Activated naive CD8-positive, alpha-beta T cell treated with anti-CD3 and anti-CD28 coated beads for 36 hours (primary cell): ENCODE measurements around the gene FEV. TPM values are rescaled to one million over a fixed set of nuclear protein-coding genes. Genes with fewer than 3 reads are reported as not detected.

Experiments
- DNase-seq: peaks from one replicate; pipeline ENCODE4 v3.0.0; 2021
- H3K27ac Mint-ChIP-seq: one replicate; pipeline ENCODE4 v1.8.0; 2022; ENCODE audit warnings: mild to moderate bottlenecking, moderate library complexity, mixed read lengths
- H3K27me3 Mint-ChIP-seq: one replicate; pipeline ENCODE4 v1.8.0; 2022; ENCODE audit warnings: mild to moderate bottlenecking, mixed read lengths
- H3K36me3 Mint-ChIP-seq: one replicate; pipeline ENCODE4 v1.8.0; 2021; ENCODE audit warnings: mild to moderate bottlenecking, mixed read lengths
- H3K4me1 Mint-ChIP-seq: one replicate; pipeline ENCODE4 v1.8.0; 2021; ENCODE audit warnings: mixed read lengths
- H3K4me3 Mint-ChIP-seq: one replicate; pipeline ENCODE4 v1.8.0; 2022; ENCODE audit warnings: mild to moderate bottlenecking, moderate library complexity, mixed read lengths
- H3K9me3 Mint-ChIP-seq: one replicate; pipeline ENCODE4 v1.8.0; 2022; ENCODE audit warnings: mixed read lengths
- total RNA-seq, 2 experiments: library from RNA; stranded (reverse); gene quantifications; one replicate each; pipeline ENCODE4 v1.2.3, GENCODE V29; 2021

Gene FEV
- total RNA-seq, 2 experiments from 2014 or later = not detected

DNA sequence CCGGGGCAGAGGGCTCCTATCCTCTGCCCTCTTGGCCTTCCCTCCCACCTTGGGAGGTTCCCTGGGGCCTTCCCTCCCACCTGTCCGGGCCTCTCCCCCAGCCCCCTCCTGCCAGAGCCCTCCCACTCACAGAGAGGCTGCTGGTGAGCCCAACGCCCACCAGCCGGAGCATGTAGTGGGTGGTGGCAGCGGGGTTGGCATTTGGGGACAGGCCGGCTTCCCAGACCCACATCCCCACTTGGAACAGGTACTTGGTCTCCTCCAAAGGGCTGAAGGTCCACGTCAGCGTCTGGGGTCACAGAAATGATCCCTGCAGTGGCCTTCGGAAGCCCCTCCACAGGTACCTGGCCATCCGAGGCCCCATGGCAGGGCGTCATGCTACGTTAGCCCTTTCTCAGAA is 37.1 kb upstream of the FEV start:
- H3K9me3 Mint-ChIP-seq = no peaks in the 10 kb centered on the region
- H3K27me3 Mint-ChIP-seq = no peaks in the 10 kb centered on the region
- no peak for DNase-seq
- H3K4me3 Mint-ChIP-seq = no peak overlapping the region
- H3K27ac Mint-ChIP-seq = no peak overlapping the region
- no peaks in the 10 kb centered on the region for H3K4me1 Mint-ChIP-seq
- no peaks in the 10 kb centered on the region for H3K36me3 Mint-ChIP-seq

DNA sequence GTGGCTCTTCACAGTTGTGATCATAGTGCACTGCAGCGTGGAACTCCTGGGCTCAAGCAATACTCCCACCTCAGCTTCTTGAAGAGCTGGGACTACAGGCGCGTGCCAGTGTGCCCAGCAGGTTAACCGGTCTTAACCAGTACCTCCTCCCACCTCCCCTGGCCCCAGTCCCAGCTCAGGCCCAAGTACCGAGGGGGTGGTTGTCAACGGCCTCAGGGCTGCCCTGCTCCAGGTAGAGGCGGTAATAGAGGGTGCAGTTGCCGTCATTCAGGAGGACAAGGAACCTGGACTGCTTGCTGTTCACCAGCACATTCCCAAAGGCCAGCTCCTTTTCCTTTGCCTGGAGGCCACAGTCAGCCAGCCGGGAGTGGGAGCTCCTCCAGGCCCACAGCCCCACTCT is 36.6 kb upstream of the FEV start:
- Mint-ChIP-seq H3K4me3 (no peak overlapping the region), H3K36me3 (no peaks in the 10 kb centered on the region), H3K27me3 (no peaks in the 10 kb centered on the region), H3K9me3 (no peaks in the 10 kb centered on the region), H3K4me1 (no peaks in the 10 kb centered on the region), H3K27ac (no peak overlapping the region)
- no peak for DNase-seq

DNA sequence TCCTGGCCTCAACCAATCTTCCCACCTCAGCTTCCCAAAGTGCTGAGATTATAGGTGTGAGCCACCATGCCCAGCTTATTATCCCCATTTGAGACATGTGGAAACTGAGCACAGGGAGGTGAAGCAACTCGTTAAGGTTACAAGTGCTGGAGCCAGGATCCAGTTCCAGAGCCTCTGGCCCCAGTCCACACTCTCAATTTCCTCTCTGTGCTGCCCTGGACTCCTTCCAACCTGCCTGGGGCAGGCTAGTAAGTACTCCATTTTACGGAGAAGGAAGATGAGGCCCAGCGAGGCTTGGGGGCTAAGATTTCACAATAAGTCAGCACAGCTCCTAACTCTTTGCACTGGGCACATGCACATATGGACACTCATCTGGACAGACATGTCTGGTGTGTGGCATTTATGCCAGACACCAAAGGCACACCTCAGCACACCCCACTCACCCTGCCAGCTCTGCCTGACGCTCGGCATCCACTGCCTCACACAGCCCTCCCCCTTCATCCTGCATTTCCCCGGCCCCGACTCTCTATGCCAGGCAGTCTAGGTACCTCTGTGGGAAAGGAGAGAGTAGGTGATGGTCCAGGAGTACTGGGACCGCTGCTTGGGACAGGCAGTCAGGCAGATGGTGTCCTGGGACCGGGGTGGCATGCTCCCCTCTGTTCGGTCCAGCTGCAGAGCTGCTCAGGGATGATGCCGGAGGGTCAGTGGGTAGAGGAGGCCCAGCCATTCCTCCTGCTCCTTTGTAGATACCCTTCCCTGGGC is 35.8 kb upstream of the FEV start:
- Mint-ChIP-seq H3K9me3 (no peaks in the 10 kb centered on the region), H3K27me3 (no peaks in the 10 kb centered on the region), H3K4me3 (no peak overlapping the region), H3K36me3 (no peaks in the 10 kb centered on the region), H3K4me1 (no peaks in the 10 kb centered on the region), H3K27ac (no peak overlapping the region)
- DNase-seq = no peak

DNA sequence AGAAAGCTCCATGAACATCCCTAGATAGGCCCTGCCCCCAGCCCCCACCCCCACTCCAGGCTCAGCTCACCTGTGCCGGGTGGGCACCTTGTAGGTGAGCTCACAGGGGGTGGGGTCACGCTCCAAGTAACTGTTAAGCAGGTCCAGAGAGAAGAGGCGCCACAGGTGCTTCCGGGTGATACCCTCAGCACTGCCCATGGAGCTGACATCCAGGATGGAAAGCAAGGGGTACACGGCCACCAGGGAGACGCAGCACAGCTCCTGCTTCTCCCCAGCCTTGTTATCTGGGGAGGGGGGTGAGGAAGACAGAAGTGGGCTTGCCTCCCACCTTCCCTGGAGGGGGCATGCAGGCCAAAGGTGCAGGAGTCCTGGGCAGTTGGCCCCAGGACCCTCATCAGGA is 34.5 kb upstream of the FEV start:
- Mint-ChIP-seq H3K4me1 (no peaks in the 10 kb centered on the region), H3K9me3 (no peaks in the 10 kb centered on the region), H3K36me3 (no peaks in the 10 kb centered on the region), H3K27me3 (peaks cover 3% of the 10 kb centered on the region), H3K27ac (no peak overlapping the region), H3K4me3 (no peak overlapping the region)
- no peak for DNase-seq

DNA sequence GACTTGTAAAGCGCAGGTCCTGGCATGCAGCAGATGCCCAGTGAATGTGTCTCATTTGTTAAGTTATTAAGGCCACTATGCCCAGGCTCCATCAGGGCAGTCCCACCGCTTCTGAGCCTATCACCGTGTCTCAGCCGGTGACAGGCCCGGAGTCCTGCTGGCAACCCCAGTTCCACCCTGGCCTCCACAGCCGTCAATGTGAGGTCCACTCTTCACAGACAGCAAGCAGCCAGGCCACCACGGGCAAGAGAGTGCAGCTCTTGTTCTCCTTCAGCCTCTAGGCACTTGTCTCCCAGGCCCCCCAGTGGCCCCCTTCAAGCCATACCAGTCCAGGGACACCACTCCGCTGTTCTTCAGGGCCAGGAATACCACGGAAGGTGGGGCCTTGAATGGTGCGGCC is 33.7 kb upstream of the FEV start:
- no peak overlapping the region for H3K27ac Mint-ChIP-seq

DNA sequence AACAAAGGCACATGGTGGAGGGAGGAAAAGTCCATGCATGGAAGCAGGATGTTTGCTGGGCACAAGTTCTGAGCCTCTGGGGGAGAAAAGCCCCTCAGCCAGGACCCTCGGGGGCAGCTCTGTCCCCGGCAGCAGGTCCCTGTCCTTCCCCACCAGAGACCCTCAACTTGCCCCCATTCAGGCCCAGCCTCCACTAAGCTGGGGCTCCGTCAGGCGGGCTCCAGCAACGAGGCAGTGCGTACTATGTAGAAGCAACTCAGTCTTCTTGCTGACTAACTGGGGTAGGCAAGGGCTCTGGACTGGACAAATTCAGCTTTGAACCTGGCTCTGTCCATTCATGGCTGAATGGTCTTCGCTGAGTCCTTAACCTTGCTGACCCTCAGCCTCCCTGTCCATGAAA is 33.3 kb upstream of the FEV start:
- no peaks in the 10 kb centered on the region for H3K4me1 Mint-ChIP-seq
- peaks cover 10% of the 10 kb centered on the region for H3K27me3 Mint-ChIP-seq
- DNase-seq = no peak
- no peaks in the 10 kb centered on the region for H3K9me3 Mint-ChIP-seq
- no peak overlapping the region for H3K4me3 Mint-ChIP-seq
- H3K27ac Mint-ChIP-seq = no peak overlapping the region
- H3K36me3 Mint-ChIP-seq = no peaks in the 10 kb centered on the region

More for the DNA sequence above, 33.7 kb upstream of the FEV start:
- Mint-ChIP-seq H3K27me3 (peaks cover 7% of the 10 kb centered on the region), H3K4me3 (no peak overlapping the region), H3K4me1 (no peaks in the 10 kb centered on the region), H3K9me3 (no peaks in the 10 kb centered on the region), H3K36me3 (no peaks in the 10 kb centered on the region)
- no peak for DNase-seq

DNA sequence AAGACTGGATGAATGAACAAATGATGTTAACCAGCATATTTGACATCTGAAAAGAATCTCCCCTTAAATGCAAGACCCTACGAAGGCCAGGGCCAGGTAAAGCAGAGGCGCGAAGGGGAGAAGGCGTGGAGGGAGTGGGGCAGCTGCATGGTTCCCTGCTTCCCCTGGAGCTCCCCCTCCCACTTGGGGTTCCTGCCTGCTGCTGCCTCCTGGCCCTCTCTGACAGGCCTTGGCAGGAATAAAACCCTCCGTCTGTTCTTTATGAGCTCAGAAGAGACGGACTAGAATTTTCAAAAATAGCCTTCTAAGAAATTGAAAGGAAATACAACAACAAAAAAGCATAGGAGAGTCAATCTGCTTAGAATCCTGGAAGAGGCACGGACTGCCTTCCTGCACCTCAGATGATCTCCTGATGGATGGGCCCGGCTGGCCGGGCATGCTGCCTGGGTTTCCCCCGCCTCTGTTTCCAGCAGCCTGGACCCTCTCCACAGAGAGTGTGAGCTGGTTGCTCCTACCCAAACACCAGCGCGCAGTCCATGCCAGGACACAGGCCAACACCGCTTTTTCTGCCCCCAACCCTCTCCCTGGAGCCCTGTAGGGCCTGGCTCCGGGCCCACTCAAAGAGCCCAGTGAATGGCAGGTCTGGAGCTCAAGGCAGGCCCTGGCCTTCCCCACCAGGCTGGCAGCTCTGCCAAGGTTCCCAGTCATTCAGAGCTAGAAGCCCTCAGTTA is 32.4 kb upstream of the FEV start:
- Mint-ChIP-seq H3K4me1 (no peaks in the 10 kb centered on the region), H3K9me3 (no peaks in the 10 kb centered on the region), H3K27me3 (peaks cover 12% of the 10 kb centered on the region), H3K27ac (no peak overlapping the region), H3K4me3 (no peak overlapping the region), H3K36me3 (no peaks in the 10 kb centered on the region)
- no peak for DNase-seq

DNA sequence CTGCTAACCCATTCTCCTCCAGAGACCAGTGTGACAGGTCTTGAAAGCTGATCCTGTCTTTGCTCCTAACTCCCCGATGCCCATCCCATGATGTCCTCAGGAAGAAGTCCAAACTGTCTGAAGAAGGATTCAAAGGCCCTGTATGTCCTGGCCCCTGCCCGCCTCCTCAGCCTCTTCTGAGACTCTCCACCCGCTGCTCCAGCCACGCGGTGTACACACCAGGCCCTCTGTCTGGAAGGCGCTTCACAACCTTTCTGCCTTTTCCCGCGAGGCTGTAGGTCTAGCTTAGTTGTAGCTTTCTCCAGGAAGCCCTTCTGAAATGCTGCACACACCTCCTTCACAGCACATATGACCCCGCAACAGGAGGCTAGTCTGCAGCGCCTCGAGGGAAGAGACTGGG is 31.7 kb upstream of the FEV start:
- no peaks in the 10 kb centered on the region for H3K4me1 Mint-ChIP-seq
- H3K36me3 Mint-ChIP-seq = no peaks in the 10 kb centered on the region
- H3K4me3 Mint-ChIP-seq = no peak overlapping the region
- DNase-seq = no peak
- H3K9me3 Mint-ChIP-seq = no peaks in the 10 kb centered on the region
- H3K27ac Mint-ChIP-seq = no peak overlapping the region
- peaks cover 12% of the 10 kb centered on the region for H3K27me3 Mint-ChIP-seq

DNA sequence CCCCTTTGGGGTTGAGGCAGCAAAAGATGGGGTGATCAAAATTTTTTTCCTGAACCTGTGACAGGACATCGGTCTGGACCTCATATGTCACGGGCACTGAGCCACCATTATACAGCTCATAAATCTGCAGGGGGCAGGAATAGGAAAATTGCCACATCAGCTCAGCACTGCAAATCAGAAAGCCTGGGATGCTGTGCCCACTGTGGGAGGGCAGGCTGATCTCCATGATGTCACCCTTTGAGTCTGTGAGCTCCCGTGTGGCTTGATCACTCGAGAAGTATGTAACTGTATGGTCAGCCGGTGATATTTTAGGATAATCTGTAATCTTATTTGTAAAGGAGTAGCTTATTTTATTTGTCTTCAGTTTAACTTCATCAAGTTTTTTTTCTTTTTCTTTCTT is 25.9 kb upstream of the FEV start:
- no peak overlapping the region for H3K27ac Mint-ChIP-seq
- H3K36me3 Mint-ChIP-seq = no peaks in the 10 kb centered on the region
- no peaks in the 10 kb centered on the region for H3K9me3 Mint-ChIP-seq
- no peak overlapping the region for H3K4me3 Mint-ChIP-seq
- H3K4me1 Mint-ChIP-seq = no peaks in the 10 kb centered on the region
- H3K27me3 Mint-ChIP-seq = peaks cover 36% of the 10 kb centered on the region
- DNase-seq = no peak

DNA sequence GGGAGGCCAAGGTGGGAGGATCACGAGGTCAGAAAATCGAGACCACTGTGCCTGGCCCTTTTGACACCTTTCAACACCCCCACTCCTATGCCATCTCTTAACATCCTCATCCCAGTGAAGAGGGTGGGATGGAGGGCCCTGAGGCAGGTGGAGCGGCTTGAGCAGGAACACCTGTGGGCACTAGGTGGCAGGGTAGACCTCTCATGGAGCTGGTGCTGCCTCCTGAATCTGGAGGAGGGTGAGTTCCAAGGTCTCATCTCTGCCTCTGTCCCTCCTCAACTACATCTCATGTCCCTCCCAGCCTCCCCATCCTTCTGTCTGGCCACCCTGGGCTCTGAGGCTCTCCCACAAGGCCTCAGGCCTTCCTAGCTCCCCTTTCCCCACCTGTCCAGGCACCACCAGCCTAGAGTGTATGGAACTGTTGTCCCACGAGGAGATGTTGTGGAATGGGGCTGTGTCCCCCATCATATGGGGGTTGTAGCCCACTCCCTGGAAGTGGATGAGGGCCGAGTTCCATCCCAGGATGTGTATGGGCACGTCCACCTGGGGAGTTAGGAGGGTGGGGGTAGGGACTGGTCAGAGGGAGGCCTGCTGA is 25.3 kb upstream of the FEV start:
- DNase-seq = no peak

DNA sequence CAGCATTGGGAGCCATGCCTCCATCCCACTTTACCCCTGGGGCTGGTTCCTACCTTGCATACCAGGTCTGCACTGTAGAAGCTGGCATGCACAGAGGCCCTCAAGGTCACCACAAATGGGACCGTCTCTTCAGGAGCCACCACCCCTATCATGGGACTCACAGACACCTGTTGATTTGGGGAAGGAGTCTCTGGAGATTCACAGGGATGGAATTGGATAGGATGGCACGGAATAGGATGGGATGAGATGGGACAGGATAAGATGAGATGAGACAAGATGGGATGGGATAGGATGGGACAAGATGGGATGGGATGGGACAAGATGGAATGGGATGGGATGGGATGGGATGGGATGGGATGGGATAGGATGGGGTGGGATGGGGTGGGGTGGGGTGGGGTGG is 24.3 kb upstream of the FEV start:
- H3K4me3 Mint-ChIP-seq = no peak overlapping the region
- H3K27me3 Mint-ChIP-seq = peaks cover 48% of the 10 kb centered on the region
- no peaks in the 10 kb centered on the region for H3K4me1 Mint-ChIP-seq
- no peaks in the 10 kb centered on the region for H3K9me3 Mint-ChIP-seq
- H3K36me3 Mint-ChIP-seq = no peaks in the 10 kb centered on the region
- H3K27ac Mint-ChIP-seq = no peak overlapping the region
- no peak for DNase-seq

More for the DNA sequence above, 25.3 kb upstream of the FEV start:
- Mint-ChIP-seq H3K27ac (no peak overlapping the region), H3K4me1 (no peaks in the 10 kb centered on the region), H3K4me3 (no peak overlapping the region), H3K9me3 (no peaks in the 10 kb centered on the region), H3K36me3 (no peaks in the 10 kb centered on the region), H3K27me3 (peaks cover 43% of the 10 kb centered on the region)

DNA sequence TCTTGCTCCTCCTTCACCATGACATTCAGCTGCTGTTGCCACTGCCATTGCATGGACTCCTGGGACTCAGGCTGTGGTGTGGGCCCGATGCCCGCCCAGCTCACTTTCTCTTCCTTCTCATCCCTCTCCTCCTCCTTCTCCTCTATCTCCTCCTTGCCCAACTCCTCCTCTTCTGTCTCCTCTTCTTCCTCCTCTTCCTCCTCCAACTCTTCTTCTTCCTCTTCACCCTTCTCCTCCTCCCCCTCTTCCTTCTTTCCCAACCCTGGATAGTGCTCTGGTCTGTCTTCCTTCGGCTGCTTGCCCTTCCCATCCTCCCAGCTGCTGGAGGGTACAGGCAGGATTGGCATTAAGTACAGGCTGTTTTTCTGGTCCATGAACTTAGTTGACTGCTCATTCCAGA is 19.0 kb upstream of the FEV start:
- H3K27ac Mint-ChIP-seq = no peak overlapping the region
- no peak overlapping the region for H3K4me3 Mint-ChIP-seq
- peaks cover 10% of the 10 kb centered on the region for H3K4me1 Mint-ChIP-seq
- no peaks in the 10 kb centered on the region for H3K9me3 Mint-ChIP-seq
- DNase-seq = no peak
- H3K36me3 Mint-ChIP-seq = no peaks in the 10 kb centered on the region
- H3K27me3 Mint-ChIP-seq = peaks cover 84% of the 10 kb centered on the region

DNA sequence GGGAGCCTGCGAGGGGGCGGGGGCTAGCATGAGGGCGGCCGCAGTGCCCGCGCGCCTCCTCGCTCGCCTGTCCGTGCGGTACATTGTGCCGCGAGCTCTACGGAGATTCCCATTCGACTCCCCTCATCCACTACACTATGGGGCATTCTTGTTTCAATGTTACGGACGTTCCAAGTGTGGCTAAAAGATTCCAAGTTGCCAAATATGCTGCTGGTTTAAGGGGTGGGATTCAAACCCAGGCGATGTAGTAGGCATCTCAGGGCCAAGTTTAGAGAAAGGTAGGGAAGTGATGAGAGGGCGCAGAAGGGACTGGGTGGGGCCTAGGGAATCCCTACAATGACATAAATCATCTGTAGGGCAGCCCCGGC is 18.3 kb upstream of the FEV start:
- DNase-seq = no peak
- no peak overlapping the region for H3K27ac Mint-ChIP-seq

DNA sequence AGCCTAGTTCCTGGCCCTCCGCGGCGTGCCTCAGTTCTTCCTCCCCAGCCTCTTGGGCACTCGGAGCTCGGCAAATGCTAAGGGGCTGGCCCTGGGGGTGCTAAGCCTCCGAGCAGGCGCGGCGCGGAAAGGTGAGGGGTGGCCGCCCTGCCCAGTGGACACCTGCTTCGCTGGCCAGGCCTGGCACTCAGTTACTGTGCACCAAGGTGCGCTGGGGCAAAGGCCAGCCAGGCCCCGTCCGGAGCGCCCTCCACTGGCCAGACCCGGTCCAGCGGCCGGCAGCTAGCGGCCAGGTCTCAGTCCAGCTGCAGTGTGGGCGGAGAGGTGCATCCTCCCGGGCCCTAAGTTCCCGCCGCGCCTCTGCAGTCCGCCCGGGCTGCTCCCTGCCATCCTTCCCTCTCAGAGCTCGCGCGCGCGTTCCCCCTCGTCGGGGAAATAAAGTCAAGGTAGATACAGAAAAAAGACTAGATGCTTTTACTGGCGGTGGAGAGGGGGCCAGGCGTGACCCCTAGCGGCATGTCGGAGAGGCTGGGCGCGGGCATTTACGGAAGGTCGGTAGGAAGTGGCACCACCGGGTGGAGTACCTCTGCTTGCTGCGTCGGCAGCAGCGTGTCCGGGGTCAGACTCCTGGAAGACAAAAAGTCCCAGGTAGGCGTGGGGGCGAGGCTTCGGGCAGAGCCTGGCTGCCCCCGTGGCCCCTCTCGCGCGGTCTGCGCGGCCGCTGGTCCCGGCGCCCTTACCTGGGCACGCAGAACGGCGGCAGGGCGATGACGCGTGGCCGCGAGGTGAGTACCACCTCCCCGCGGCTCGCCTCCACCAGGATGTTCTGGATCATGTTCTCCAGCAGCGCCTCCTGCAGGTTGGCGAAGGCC is 17.6 kb upstream of the FEV start:
- Mint-ChIP-seq H3K36me3 (no peaks in the 10 kb centered on the region), H3K27me3 (peaks cover 92% of the 10 kb centered on the region), H3K9me3 (no peaks in the 10 kb centered on the region), H3K27ac (no peak overlapping the region), H3K4me1 (peaks cover 10% of the 10 kb centered on the region), H3K4me3 (peak overlapping the region; percentile 70)
- peak; percentile 69 for DNase-seq

More for the DNA sequence above, 18.3 kb upstream of the FEV start:
- Mint-ChIP-seq H3K9me3 (no peaks in the 10 kb centered on the region), H3K27me3 (peaks cover 86% of the 10 kb centered on the region), H3K4me3 (no peak overlapping the region), H3K36me3 (no peaks in the 10 kb centered on the region), H3K4me1 (peaks cover 10% of the 10 kb centered on the region)
